ENCODE measurements around the gene ACOXL.
"Not testable (repeated sequence)": the region's sequence is repeated elsewhere in the genome, so short reads cannot be mapped to it uniquely, and the experiment has no call there.

The ACOXL gene

DNA sequence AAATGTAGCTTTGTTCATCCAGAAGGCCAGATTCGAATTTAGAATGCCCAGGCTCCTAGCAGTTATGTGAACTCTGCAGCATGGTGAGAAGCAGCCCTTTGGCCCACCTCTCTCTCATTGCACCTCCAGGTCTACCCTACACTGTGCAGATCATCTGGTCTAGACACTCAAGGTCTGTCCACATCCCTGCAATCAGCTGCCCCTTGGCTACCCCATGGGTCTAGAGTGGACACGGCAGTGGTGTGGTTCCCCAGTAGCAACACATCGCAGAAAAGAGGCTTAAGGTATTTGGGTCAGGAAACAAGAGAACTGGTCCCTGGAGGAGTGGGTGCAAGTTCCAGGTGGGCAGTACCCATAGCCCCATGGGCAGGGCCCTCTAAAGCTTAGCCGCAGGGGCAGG is 311.7 kb downstream of the ACOXL start:
- Mint-ChIP-seq H3K27ac (no peak overlapping the region), H3K4me1 (peaks cover 15% of the 10 kb centered on the region), H3K9me3 (no peaks in the 10 kb centered on the region), H3K36me3 (ENCODE audit: low read depth) (no peaks in the 10 kb centered on the region), H3K4me3 (no peak overlapping the region), H3K27me3 (ENCODE audit: low read depth, poor library complexity) (peaks cover 12% of the 10 kb centered on the region)
- TF ChIP-seq, protein P1, sequence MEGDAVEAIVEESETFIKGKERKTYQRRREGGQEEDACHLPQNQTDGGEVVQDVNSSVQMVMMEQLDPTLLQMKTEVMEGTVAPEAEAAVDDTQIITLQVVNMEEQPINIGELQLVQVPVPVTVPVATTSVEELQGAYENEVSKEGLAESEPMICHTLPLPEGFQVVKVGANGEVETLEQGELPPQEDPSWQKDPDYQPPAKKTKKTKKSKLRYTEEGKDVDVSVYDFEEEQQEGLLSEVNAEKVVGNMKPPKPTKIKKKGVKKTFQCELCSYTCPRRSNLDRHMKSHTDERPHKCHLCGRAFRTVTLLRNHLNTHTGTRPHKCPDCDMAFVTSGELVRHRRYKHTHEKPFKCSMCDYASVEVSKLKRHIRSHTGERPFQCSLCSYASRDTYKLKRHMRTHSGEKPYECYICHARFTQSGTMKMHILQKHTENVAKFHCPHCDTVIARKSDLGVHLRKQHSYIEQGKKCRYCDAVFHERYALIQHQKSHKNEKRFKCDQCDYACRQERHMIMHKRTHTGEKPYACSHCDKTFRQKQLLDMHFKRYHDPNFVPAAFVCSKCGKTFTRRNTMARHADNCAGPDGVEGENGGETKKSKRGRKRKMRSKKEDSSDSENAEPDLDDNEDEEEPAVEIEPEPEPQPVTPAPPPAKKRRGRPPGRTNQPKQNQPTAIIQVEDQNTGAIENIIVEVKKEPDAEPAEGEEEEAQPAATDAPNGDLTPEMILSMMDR (IDR thresholded peaks at IDR 0.05): no peak
- no peak for DNase-seq

DNA sequence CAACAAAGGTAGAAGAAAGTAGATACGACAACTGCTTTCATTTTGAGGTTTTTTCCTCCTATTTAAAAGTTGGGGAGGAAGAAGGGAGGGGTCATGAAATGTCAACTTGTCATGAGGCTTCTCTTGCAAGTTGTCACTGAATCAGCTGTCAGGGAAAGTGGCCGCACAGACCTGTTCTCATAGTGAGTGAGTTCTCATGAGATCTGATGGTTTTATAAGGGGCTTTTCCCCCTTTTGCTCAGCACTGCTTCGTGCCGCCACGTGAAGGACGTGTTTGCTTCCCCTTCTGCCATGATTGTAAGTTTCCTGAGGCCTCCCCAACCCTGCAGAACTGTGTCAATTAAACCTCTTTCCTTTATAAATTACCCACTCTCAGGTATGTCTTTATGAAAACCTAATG is 312.9 kb downstream of the ACOXL start:
- DNase-seq; H3K27ac Mint-ChIP-seq; H3K36me3 Mint-ChIP-seq (ENCODE audit: low read depth); H3K9me3 Mint-ChIP-seq; H3K27me3 Mint-ChIP-seq (ENCODE audit: low read depth, poor library complexity); H3K4me3 Mint-ChIP-seq: not testable (repeated sequence)
- peaks cover 18% of the 10 kb centered on the region for H3K4me1 Mint-ChIP-seq

DNA sequence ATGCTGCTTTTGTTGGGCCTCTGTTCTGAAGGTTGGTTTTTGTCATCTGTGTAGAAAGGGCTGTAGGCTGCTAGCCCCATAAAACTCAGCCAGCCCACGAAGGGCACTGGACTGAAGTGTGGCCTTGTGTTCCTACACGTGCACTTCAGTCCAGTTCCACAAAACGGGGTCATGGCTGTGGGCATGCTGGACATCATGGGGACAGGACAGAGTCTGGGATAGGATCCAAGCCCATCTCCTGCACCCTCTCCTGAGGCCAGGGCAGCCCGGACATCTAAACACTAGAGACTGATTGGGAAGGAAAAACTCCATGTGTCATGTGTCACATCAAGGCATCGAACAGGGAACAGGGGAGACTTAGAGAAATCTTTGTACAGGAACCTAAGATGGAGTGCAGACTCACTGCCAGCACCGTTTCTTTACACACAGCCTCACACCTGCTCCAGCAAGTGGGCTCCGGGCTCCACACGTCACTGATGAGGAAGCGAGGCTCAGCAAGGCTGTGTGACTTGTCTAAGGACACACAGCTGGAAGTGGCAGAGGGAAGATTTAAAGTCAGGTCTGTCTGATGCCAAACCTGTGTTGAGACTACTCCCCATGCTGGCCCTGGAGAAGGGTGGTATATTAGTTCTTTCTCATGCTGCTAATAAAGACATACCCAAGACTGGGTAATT is 313.5 kb downstream of the ACOXL start:
- DNase-seq: no peak
- Mint-ChIP-seq H3K27ac (no peak overlapping the region), H3K36me3 (ENCODE audit: low read depth) (no peaks in the 10 kb centered on the region), H3K9me3 (no peaks in the 10 kb centered on the region), H3K4me3 (no peak overlapping the region), H3K27me3 (ENCODE audit: low read depth, poor library complexity) (peaks cover under 1% of the 10 kb centered on the region), H3K4me1 (peaks cover 18% of the 10 kb centered on the region)
- TF ChIP-seq, protein P1 (IDR thresholded peaks at IDR 0.05): no peak

DNA sequence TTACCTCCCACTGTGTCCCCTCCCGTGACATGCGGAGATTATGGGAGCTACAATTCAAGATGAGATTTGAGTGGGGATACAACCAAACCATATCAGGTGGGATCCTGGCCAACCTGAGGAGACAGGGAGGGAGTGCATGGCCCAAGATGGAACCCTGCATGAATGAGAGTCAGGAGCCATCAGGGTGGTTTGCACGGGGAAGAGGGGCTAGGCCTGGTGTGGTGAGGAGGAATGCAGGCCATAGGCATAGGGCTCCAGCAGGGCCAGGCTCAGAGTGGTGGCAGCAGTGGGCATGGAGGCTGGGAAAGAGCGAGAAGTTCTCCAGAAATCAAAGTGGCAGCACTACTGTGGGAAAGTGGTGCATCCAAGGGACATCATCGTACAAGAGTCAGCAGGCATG is 314.3 kb downstream of the ACOXL start:
- H3K36me3 Mint-ChIP-seq (ENCODE audit: low read depth): no peaks in the 10 kb centered on the region
- no peaks in the 10 kb centered on the region for H3K27me3 Mint-ChIP-seq (ENCODE audit: low read depth, poor library complexity)
- no peak for DNase-seq
- TF ChIP-seq, protein P1 (IDR thresholded peaks at IDR 0.05): no peak
- no peaks in the 10 kb centered on the region for H3K9me3 Mint-ChIP-seq
- no peak overlapping the region for H3K27ac Mint-ChIP-seq
- no peak overlapping the region for H3K4me3 Mint-ChIP-seq
- H3K4me1 Mint-ChIP-seq: peaks cover 18% of the 10 kb centered on the region

DNA sequence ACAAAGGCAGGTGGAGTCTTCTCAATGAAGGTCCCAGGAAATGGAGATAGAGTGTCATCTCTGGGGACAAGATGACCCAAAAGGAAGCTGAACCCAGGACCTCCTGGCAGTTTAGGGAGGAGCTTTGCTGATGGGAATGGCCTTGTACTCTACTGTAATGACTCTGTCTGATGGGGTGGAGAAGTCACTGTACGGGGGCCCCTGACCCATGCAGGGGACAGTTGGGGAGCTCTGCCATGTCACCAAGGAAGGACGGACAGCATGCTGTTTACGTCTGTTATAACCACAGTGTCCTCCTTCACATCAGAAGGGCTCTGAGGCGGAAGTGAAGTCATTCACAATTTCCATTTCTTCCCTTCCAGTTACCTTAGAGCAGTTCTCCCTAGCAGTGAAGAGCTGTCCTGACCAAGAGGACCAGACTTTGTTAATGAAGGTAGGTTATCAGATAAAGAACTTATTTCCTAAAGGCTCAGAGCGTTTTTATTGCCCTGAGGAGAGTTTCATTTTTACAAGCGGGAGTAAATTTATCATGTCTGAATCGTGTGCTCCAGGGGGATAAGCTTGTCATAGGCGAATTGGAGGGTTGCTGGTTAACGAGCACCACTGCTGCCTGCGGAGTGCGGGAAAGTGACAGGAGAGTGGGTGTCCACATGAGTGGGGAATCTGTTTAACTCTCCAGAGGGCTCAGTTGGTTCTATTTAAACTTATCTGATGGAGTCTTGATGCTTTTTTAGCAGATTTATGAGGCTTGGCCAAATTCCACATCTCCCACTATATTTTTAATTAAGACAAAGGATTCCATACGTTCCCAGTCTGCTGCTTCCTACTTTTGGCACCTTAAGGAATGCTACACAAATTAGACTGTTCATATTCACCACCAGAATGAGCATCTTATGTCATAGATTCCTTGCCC is 316.7 kb downstream of the ACOXL start:
- Mint-ChIP-seq H3K27me3 (ENCODE audit: low read depth, poor library complexity) (peaks cover 4% of the 10 kb centered on the region), H3K4me1 (peaks cover 11% of the 10 kb centered on the region), H3K9me3 (no peaks in the 10 kb centered on the region), H3K27ac (no peak overlapping the region), H3K4me3 (no peak overlapping the region), H3K36me3 (ENCODE audit: low read depth) (no peaks in the 10 kb centered on the region)
- no peak for DNase-seq
- TF ChIP-seq, protein P1 (IDR thresholded peaks at IDR 0.05): no peak

DNA sequence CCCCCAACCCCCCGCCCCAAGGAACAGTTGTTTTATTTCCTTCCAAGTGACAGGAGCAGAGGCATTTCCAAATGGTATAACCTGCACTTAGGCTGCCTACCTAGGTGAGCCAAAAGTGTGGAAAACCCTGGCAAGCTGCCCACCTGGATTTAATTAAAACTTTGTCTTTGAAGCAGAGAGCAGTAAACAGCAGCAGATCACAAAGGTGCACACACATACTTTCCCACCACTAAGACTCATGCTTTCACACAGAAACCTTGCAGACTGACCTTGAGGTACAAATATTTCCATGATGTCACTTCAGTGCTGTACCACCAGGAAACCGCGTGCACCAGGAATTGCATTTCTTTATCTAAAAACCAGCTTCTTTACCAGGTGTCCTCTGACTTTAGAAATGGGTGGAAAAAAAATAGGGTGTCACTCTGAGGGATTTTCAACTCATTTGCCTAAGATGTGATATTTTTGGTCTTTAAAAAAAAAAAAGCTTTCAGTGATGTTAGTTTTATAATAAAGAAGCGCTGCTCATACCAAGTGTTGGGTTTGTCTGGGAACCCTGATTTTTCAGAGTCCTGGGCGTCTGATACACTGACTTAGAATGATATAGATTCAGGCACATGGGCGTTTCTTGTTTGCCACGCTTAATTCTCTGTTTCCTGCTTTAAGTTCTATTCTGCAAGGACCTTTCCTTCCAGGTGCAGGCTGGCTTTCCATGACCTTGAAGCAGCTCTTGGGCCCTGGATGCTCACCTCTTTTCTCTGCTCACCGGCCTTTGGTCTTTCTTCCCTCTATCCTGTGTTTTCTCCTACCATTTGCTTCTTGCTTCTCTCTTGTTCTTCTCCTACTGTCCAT is 317.6 kb downstream of the ACOXL start:
- Mint-ChIP-seq H3K9me3 (no peaks in the 10 kb centered on the region), H3K27ac (no peak overlapping the region), H3K36me3 (ENCODE audit: low read depth) (no peaks in the 10 kb centered on the region), H3K27me3 (ENCODE audit: low read depth, poor library complexity) (peaks cover 4% of the 10 kb centered on the region), H3K4me1 (peaks cover 20% of the 10 kb centered on the region), H3K4me3 (no peak overlapping the region)
- no peak for DNase-seq
- TF ChIP-seq, protein P1 (IDR thresholded peaks at IDR 0.05): no peak

Measured in nephron progenitor cell (in vitro differentiated cells).